ENCODE data around the gene SETBP1.

GRCh38 chr18:44833786-44834185 lies 153.1 kb downstream of the SETBP1 start:
- TF ChIP-seq ZNF274 (IDR thresholded peaks at IDR 0.05; ENCODE audit: borderline replicate concordance, extremely low read depth, low read length): no peak
- TF ChIP-seq ASH2L (IDR thresholded peaks at IDR 0.05; ENCODE audit: low read length): no peak
- no peak for TF ChIP-seq CTCF (IDR thresholded peaks at IDR 0.05; ENCODE audit: control extremely low read depth in 1 of 3, insufficient read depth in 1 of 3, low read depth in 1 of 3, low read length in 3 of 3)
- no peak for TF ChIP-seq SRF (IDR thresholded peaks at IDR 0.05; ENCODE audit: low read depth, low read length)
- no peak for TF ChIP-seq SAP30 (IDR thresholded peaks at IDR 0.05; ENCODE audit: insufficient read depth, insufficient replicate concordance, low read length)
- no peak for TF ChIP-seq MAX (IDR thresholded peaks at IDR 0.05)
- TF ChIP-seq PHF8 (conservative IDR thresholded peaks at IDR 0.05; ENCODE audit: low read depth, low read length): no peak
- no peak for TF ChIP-seq SIX5 (IDR thresholded peaks at IDR 0.05; ENCODE audit: low read depth, low read length)
- no peak for TF ChIP-seq TBP (IDR thresholded peaks at IDR 0.05; ENCODE audit: low read depth, low read length)
- TF ChIP-seq RFX5 (IDR thresholded peaks at IDR 0.05; ENCODE audit: borderline replicate concordance, low read depth, low read length): no peak

Data from H1 (cell line).